OCI-LY1 (cell line): ENCODE measurements around the gene HNRNPA0.

Experiments used
- CTCF ChIP-seq: fragments of 200-600 bp; sonication (generic), shearing (Covaris generic); IDR thresholded peaks from 2 replicates; pipeline ENCODE4 v1.5.1; 2017; ENCODE audit warnings: mild to moderate bottlenecking, antibody characterized with exemption, low read length, moderate library complexity, mixed read lengths
- EZH2 ChIP-seq: fragments of 200-600 bp; sonication (generic), shearing (Covaris generic); IDR thresholded peaks from 2 replicates; pipeline ENCODE4 v1.8.0; 2017; ENCODE audit warnings: borderline replicate concordance, mixed run types, mild to moderate bottlenecking, antibody characterized with exemption, low read length, moderate library complexity, mixed read lengths

GRCh38 chr5:137739737-137740136, 14.4 kb downstream of the HNRNPA0 start:
- no peak for TF ChIP-seq CTCF
- TF ChIP-seq EZH2: no peak
